Middle frontal gyrus (tissue), 1 donor: ENCODE data around the gene NATD1.
"Not testable (repeated sequence)": the region's sequence is repeated elsewhere in the genome, so short reads cannot be mapped to it uniquely, and the experiment has no call there.

ENCODE experiments used
- DNase-seq: peaks from one replicate; pipeline ENCODE4 v3.0.0-alpha.2; 2015; ENCODE audit warnings: low spot score; ENCODE audit errors: extremely low spot score

NATD1 gene

DNA sequence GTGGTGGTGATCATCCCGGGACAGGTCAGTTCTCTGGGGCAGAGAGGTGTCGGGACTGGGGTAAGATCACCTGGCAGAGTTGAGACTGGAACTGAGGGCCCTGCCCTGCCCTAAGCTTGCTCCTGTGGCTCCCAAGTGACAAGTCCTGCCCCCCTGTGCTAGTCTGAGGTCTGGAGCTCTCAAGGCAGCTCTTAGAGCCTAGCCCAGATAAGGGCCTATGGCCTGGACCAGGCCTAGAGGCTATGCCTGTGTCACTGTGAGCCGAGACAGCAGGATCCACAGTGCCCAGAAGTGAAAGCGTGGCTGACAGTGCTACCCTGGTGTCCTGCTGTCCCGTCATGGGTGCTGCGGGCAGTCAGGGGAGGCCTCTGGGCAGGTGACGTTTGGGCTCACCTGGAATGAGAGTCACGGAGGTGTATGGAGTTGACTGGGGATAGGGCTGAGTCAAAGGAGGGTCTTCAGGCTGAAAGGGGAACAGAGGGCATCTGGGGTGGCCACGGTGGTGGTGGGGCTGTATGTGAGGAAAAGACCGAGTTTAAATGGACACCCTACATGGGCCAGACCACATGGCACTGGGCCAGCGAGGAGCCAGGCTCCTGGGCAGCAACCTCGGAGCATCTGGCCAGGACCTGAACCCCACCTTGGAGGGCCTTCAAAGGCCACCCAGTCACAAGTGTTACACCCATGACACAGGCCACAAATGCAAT lies 5.5 kb downstream of the NATD1 start:
- no peak for DNase-seq

GRCh38 chr17:21246698-21247097 lies 6.5 kb downstream of the NATD1 start:
- DNase-seq, result no peak

GRCh38 chr17:21245639-21246084 lies 7.5 kb downstream of the NATD1 start:
- no peak for DNase-seq

DNA sequence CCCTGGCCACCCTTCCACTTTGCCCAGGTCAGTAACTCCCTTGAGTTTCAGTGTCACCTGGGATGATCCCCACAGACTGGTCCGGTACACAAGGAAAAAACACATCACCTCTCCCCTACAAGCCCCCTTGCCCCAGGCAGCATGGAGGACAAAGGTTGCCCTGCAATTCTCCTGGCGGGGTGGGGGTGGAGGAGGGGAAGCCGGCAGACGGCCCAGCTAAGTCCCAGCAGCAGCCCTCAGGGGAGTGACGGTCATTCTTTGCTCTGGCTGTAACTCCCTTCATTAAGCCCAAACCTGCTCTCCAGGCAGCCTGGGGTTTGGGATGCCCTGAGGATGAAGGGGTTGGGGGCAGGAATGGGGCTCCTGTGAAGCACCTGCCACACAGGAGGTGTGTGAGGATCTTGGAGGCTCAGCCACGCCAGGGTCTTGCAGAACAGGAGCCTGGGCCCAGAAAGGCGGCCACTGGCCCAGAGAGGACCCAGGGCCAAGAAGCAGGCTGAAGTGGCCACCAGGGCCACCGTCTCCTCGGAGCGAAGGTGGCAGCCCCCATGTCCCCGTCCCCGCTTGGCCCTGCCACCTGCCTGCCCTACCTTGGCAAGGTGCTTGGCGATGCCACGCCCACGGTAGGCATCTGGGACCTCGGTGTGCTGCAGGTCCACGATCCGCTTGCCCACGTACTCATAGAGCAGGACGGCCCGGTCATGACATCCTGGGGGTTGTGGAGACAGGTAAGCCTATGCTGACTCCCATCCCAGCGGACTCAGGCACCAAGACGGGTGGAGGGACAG lies 9.5 kb downstream of the NATD1 start:
- no peak for DNase-seq

DNA sequence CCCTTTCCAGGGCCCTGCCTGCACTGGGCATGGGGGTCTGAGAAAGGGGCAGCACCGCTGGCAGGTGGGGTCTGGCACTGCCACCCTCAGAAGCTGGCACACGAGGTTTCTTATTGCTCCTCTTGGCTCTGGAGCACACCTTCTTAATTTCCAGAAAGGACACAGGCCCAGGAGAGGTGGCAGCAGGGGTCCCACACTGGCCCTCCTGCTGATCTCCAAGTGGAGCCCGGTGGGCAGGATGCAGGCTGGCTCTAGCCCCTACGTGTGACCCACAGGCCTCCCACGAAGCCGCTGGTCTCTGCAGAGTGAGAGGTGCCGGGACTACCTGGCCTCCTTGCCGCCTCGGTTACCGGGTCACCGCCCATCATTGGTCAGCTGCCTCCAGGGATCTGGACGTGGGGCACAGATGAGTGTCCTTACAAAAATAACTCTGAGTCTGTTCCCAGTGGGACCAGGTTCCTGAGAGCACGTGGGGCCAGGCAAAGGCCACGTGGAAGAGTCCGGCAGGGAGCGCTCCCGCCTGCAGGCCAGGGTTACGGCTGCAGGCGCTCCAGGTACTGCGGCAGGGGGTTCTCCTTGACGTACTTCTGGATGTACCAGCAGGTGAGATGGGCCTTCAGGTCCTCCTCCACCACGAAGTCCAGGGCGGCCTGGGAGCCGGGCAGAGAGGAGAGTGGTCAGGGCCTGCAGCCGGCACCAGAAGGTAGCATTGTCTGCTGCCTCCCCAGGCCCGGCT lies 10.3 kb downstream of the NATD1 start:
- DNase-seq, result no peak

DNA sequence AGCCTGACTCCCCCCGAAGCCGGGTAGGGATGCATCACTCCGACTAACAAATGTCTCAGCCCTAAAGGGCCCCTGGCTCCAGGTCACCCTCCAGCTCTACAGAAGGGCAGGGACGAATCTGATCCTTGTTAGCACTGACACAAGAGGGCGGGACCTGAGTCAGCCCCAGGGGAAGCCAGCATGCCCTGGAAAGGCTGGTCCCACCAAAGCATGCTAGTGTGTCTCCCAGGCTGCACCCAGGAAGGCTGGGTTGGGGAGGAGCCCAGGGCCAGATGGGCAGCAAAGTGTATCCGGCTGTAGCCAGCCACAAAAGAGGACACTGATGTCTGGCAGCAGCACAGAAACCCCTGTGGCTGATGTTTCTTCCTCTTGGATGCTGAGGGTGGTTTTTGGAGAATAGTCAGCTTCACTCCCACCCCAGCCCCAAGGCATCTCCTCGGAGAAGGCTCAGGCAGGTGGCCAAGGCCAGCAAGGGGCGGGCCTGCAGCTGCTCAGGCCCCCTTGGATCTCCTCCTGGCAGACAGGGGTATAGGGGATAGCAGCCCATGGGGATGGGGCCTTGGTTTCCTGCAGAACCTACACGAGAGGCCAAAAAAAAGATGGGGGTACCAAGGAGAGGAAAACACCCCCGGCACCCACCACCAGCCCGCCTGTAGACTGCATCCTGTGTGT lies 11.0 kb downstream of the NATD1 start:
- no peak for DNase-seq

GRCh38 chr17:21241564-21241963 lies 11.6 kb downstream of the NATD1 start:
- no peak for DNase-seq

- no peak for DNase-seq
Measured at GRCh38 chr17:21240369-21241055, 12.7 kb downstream of the NATD1 start.

DNA sequence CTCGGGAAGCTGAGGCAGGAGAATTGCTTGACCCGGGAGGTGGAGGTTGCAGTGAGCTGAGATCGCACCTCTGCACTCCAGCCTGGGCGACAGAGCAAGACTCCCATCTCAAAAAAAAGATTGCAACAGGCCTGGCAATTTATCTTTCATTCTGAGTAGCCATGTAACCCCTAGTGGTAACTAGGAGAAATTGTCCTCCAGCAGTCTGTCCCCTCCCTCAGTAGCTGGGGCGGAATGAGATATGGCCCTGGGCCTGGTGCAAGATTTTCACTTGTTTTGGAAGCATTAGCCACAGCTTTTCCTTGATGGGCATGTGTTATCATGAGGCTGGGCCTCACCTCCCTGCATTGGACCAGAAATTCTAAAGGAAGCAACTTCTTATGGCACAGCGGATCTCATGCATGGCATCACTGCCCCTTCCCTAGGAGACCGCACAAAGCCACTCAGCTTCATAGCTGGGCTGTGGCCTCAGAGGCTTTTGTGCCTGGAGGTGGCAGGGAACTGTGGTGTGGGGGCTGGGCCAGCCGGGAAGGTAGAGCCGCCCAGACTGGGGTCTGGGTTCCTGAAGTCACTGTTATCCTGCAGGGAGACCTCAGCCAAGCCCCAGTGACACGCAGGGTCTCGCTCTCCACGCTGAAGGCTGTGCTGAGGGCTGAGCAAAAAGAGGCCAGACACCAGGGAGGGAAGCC lies 13.4 kb downstream of the NATD1 start:
- DNase-seq, result no peak

- DNase-seq, result no peak
Measured at GRCh38 chr17:21235921-21236320, 17.3 kb downstream of the NATD1 start.

DNA sequence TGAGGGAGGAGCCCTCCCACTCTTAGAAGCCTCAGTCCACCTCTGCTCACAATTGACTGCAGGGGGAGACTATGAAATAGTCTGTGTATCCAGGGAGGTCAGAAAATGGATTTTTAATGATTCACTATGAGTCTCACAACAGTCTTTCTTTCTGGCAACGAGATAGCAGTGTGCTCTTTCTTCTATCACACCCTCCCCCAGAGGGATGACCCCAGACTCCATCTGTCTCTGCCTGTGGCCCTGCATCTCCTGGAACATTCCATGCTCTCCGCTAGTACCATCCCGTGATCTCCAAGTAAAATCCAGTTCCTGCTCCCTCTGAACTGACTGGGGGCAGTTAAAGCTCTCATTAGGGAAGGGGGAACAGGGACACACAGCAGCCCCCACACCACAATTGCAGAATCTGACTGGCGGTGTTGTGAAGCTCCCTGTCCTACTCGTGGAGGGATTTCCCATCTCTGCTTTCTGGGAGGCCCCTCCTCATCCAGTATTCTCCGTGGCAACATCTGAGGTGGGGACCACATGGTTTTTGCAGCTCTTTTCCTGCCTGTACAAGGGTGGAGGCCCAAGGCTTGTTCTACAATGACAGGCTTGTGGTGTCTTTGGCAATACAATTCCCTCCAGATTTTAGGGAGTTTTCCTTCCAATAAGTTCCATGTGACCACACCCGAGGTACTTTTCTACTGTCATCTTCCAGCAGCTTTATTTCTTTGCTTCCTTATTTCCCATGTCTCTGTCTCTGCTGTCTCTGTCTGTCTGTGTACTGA lies 19.4 kb downstream of the NATD1 start:
- no peak for DNase-seq

DNA sequence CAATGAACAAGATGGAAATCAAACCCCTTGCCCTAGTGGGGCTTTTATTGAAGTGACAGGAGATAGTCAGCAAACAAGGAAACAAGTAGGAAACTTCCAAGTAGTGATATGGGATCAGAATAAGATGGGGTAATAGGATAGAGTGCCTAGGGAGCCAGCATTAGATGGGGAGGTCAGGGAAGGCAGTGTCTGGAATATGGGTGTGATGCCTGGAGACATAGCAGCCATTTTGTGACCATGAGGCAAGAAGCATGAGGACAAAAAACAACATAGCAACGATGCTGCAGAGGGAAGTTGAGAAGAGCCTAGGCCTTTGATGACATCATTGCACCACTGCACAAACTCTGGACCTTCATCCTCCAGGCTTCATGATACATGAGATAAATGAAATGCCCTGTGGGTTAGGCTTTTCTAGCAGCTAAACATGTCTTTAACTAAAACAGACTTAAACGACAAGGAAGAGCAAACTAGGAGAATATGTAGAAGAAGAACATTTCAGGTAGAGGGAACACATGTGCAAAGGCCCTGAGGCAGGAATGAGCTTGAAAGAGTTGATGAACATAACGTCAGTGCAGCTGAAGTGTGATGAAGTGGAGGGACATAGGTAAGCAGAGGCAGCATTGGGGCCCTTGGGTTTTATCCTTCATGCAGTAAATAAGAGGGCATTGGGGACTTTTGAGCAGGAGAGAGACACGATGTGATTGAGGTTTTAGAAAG lies 21.0 kb downstream of the NATD1 start:
- DNase-seq, result no peak

GRCh38 chr17:21231533-21231932 lies 21.7 kb downstream of the NATD1 start:
- DNase-seq, result no peak

- no peak for DNase-seq
Measured at GRCh38 chr17:21228845-21229244, 24.4 kb downstream of the NATD1 start.

DNA sequence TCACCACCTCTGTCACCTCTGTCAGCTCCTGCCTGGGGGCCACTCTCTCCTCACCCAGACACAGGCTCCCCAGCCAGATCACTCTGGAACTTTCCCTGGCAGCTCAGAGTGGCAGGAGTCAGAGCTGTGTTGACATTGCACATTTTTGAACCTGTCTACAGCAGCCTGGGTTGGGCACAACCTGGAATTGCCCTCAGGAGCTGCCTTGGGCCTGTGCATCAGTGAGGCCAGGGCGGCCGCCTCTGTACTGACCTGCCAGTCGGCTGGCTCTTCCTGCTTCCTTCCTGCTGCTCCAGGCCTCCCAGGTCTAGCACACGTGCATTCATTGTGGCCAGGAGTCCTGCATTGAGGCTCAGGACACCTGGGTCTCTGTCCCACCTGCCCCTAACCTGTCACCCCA lies 25.1 kb downstream of the NATD1 start:
- no peak for DNase-seq

DNA sequence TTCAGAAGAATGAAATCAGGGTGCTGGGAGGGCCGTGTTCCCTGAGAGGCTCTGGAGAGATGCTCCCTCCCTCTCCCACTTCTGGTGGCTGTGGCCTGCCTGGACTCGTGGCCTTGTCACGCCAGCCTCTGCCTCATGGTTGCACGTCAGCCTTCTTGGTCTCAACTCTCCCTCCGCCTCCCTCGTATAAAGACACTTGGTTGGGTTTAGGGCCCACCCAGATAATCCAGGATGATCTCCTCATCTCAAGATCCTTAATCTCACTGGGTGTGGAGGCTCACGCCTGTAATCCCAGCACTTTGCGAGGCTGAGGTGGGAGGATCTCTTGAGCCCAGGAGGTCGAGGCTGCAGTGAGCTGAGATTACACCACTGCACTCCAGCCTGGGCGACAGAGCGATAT lies 25.9 kb downstream of the NATD1 start:
- DNase-seq, result not testable (repeated sequence)

- no peak for DNase-seq
Measured at GRCh38 chr17:21223086-21223485, 30.1 kb downstream of the NATD1 start.

DNA sequence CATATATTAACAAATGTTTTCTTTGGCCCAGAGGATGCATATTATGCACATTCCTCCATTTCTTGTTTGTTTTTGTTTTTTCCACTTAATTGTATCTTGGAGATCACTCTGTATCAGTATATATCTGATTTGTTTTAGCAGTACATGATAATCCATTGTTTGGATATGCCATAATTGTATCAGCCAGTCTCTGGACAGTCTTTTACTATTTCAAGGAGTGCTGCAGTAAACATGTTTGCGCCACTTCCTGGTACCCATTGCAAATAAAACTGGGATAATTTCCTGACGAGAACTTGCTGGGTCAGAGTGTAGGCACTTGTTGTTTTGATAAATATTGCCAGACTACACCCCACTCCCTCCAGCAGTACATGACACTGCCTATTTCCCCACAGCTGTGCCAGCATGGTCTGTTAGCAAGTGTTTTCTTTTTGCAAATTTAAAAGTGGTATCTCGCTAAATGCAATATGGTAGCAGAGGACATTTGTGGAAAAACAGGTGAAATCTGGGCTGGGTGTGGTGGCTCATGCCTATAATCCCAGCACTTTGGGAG lies 34.3 kb downstream of the NATD1 start:
- no peak for DNase-seq

DNA sequence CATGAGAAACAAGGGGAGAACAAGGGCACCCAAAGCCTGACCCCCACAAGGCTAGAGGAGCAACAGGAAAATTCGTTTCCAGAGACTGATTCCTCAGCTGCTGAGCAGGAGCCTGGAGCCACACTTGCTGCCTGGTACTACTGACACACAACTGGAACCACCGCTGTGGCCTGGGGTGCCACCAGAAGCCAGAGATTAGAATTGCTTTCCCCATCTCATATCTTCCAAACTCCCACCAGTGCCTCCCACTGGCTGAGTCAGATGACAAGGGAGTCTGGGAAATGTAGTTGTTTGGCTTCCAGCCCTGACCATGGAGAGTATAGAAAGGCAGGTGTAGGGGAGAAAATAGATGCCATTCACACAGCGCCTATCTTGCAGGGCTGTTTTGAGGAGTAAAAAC lies 35.1 kb downstream of the NATD1 start:
- no peak for DNase-seq
